Left cardiac atrium (tissue), 4 donors: ENCODE results near the gene AEBP1. TPM values are rescaled to one million over a fixed set of nuclear protein-coding genes. Genes with fewer than 3 reads are reported as not detected.

ENCODE experiments used
- ATAC-seq, 2 donors: fragments of 200-7000 bp; cut with Tn5 transposase; one replicate each; pipeline ENCODE4 v1.9.1; 2020; ENCODE audit warnings: mild to moderate bottlenecking in 2 of 2, moderate library complexity in 2 of 2
- DNase-seq: peaks from one replicate; pipeline ENCODE4 v3.0.0-alpha.2; 2020
- intact Hi-C, 2 donors: fragments of 100-400 bp; cut with DNase I; formaldehyde crosslinking; loops; one replicate each; pipeline versions ENCODE4 v1.14.1 to v1.15.1; 2022 to 2023
- total RNA-seq, 2 donors: library from RNA; stranded (reverse); fragmentation: NEBNext Ultra II Directional; extraction: Animal tissue kit (Norgen Biotek cat#: 25700); gene quantifications; one replicate each; pipeline ENCODE4 v1.2.1, GENCODE V29; 2021
- donor health status: DM: no; HTN: yes; CAD: no.
- donor health status: DM: no; HTN: yes; CAD: no; lungs with severe emphysema.
- donor health status: DM: yes; HTN: yes; CAD: no.
- donor health status: Dilated cardiomyopathy.

AEBP1 gene
- total RNA-seq, 2 donors from 2014 or later = 65.0 to 117 TPM

DNA sequence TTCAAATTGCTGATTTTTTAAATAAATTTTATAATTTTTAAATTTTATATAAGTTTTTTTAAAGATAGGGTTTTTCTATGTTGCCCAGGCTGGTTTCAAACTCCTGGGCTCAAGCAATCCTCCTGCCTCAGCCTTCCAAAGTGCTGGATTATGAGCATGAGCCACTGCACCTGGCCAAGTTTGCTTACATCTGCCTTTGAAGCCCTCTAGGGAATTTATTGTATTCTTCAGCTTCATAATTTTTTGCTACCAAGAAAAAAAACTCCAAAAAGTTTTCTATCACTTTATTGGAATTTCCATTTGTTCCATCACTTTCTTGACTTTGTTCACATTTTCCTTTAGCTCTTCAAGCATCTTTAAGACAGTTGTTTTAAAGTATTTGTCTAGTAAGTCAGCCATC lies 23.0 kb downstream of the AEBP1 start:
- no peak for ATAC-seq
- DNase-seq = no peak
- intact Hi-C loops = no loop called here

DNA sequence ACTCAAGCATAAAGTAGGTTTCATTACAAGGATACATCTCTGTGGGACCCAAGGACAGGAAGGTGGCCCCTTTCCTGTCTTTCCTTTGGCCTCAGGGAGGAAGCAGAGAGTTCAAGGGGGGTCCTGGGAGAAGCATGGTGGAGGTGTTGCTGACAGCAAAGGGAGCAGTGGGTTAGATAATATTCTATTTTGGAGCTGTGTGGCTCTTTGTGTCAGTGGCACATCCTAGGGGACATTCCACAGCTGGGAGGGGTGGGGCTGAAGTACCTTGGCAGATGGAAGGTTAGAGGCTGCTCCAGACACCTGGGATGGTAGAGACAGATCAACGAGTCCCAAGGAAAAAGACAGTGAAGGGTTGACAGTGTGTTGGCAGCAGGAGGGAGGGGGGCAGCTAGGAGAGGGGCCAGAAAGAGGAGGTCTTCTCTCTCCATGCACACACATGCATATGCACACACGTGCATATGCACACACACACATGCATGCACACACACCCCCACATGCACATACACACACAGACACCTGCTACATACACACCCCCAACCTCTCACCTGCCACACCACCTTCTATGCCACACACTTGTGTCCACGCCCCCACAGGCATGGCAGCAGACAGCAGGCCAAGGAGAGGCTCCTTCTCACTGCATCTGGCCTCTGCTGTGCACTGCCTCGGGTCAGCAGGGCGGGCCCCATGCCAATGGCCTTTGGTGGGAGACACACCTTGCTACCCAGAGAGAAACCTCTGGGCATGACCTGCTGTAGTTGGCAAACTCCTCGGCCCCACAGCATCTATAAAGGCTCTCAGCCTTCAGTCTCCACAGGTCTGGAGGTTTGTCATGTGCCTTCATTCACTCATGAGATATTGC lies 24.8 kb downstream of the AEBP1 start:
- DNase-seq = peak; percentile 17
- peak; percentile 50 to 60 for ATAC-seq
- intact Hi-C loops = no loop called here

DNA sequence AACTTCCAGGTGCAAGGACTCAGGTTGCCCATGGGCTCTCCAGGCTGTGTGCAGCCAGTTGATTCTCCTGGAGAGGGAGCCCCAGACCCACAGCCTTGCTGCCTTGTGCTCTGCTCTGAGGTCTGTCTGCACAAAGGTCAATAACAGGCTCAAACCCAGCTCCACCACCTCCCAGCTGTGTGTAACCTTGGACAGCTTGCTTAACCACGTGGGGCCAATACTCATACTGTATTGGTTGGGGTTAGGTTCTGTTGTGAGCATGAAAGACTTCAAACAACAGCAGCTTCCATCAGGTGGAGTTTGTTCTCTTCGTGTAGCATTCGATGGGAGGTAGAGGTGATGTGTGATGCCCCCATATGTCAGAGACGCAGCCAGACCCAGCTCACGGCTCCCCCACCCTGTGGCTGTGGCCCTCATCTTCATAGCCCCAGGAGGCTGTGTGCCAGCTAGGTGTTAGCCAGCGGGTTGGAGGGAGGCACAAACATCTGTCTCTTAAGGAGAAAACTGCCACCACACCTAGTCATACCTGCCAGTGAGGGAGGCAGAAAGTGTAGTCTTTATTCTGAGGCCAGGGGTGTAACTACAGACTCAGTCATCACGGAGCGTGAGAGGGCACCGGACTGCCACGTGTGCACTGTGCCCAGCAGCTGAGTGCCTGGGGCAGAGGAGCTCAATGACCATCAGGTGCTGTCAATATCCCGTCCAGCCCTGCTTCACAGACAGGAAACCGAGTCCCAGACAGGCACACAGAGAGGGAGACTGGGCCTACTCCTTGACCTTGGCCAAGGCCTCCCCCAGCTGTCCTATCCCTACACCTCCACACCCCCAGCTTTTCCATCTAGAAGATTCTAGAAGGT lies 27.3 kb downstream of the AEBP1 start:
- ATAC-seq = peak; percentile 47 to 51
- DNase-seq = peak; percentile 18
- intact Hi-C loops = no loop called here

GRCh38 chr7:44132039-44132438 lies 27.9 kb downstream of the AEBP1 start:
- DNase-seq (peak; percentile 62), ATAC-seq (peak; percentile 81 to 89)
- intact Hi-C loops = no loop called here

DNA sequence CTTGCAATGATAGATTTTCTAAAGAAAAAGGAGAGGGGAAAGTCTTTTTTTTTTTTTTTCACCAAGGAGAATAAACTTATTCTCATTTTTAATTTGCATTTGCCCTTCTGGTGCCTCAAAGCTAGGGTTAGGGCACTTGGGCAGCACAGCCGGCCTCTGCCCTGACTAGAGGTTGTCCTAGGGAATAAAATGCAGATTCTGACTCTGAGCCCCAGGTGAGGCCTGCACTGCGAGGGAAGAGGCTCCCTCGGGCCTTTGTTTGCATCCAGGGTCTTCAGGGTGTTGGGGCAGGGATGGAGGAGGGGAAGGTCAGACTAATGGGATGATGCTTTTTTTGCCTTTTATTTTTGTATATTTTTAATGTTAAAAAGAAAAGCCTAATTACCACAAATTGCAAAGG lies 29.1 kb downstream of the AEBP1 start:
- DNase-seq = no peak
- intact Hi-C loops = no loop called here
- no peak for ATAC-seq

DNA sequence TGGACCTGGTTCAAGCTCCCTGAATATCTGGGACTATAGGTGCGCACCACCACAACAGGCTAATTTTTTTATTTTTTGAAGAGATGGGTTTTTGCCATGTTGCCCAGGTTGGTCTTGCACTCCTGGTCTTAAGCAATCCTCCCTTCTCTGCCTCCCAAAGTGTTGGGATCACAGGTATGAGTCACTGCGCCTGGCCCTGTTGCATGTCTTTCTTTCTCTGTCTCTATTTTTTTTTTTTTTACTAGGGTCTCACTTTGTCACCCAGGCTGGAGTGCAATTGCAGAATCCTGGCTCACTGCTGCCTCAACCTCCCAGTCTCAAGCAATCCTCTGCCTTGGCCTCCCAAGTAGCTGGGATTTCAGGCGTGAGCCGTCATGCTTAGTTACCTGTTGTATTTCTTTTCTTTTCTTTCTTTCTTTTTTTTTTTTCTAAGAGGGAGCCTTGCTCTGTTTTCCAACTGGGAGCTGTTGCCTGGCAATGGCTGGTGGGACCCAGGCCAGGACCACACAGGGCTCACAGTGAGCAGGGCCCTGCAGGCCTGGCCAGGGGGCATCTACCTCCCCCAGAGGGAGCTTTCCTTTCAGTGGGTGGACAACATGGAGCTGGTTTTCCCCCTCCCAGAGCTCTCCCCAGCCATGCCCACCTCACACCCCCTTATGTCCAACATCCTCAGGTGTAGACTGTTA lies 30.9 kb downstream of the AEBP1 start:
- intact Hi-C loops = no loop called here
- ATAC-seq (no peak), DNase-seq (peak; percentile 18)

GRCh38 chr7:44136731-44137130 lies 32.6 kb downstream of the AEBP1 start:
- ATAC-seq = no peak
- DNase-seq = no peak
- intact Hi-C loops = no loop called here

- ATAC-seq (peak; percentile 0 to 10), DNase-seq (no peak)
- intact Hi-C loops = no loop called here
Measured at GRCh38 chr7:44138698-44139097, 34.6 kb downstream of the AEBP1 start.

DNA sequence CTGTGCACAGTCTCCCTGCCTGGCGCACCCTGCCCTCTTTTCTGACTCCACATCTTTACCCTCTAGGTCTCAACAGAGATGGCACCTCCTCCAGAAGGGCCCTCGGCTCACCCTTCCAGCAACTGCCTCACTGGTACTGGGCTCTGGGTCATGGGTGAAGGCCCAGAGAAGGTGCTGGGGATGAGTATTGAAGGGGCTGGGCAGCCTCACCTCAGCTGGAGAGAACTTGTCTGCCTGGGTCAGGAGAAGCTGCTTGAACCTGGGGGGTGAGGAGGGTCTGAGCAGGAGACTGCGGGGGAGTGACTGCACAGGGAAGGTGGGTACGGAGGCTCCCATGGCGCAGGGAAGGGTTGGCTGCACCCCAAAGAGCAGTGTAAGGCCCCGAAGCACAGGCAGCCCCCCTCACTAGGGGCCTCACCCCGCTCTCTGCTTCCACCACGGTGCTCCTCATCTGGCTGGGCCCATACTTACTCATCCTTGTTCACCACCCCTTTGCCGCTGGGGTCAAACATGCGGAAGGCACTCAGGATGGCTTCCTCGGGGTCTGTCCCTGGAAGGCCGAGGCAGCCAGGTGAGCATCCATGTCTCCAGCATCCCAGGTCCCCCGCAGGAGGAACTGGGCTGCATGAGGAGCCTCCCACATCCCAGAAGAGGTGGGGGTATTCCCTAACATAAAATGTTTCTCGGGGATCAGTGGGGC lies 35.3 kb downstream of the AEBP1 start:
- intact Hi-C loops = loop anchor here in 1 of 2 donors (5.0 to 10.0 kb wide), 2 partner anchors 55 to 62 kb away; no protein-coding TSS in a partner anchor
- ATAC-seq (no peak), DNase-seq (no peak)

DNA sequence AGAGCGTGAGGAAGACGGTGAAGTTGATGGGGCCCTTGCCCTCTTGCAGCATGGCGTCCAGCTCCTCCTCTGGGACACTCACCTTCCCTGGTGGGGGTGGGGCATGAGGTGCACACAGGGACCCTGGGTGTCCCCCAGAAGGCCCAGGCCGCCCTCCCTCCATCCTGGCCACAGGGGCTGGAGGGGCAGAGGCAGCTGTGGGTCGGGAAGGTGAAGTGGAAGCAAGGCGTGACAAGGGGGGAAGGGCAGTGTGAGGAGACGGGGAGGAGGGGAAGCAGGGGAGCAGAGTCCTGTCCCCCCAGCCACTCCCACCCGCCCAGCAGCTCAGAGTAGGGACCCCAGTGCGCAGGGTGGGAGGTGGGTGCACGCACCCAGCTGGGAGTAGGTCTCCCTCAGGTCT lies 36.2 kb downstream of the AEBP1 start:
- DNase-seq = no peak
- ATAC-seq = peak; percentile 0 to 2
- intact Hi-C loops = loop anchor here in 1 of 2 donors (5.0 to 10.0 kb wide), 2 partner anchors 54 to 63 kb away; no protein-coding TSS in a partner anchor

DNA sequence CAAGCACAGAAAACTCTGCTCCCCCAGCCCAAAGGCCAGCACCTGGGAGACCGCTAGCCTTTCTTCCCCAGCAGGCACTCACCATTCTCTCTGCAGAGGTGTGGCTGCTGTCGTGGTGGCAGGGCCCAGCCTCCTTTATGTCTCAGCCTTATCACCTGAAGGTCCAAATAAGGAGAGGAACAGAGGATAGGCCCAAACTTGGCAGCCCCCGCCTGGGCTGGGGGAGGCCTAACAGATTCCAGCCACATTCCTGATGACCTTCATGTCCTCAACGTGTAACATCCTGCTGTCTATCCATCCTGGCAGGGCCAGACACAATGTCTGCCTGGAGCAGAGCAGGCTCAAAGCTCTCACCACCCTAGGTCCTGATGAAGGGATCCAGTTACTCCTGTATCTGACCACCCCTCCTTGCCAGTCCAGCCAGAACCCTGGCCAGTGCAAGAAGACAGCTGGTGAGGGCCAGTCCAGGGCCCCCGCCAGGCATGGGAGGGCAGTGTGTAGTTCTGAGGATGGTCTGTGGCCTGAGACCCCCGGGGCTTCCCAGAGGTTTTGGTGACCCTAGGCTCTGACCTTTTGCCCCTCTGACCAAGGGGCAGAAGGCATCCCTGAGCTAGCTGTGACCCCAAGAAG lies 37.2 kb downstream of the AEBP1 start, which contains the start of gene MYL7:
Gene MYL7 (minus strand): TSS at position 112 of the 630 bp plus-strand sequence. CDS start 27 bp downstream, at position 85.
- intact Hi-C loops = loop anchor here in 1 of 2 donors (5.0 to 10.0 kb wide), 2 partner anchors 53 to 64 kb away; no protein-coding TSS in a partner anchor
- peak; percentile 58 for DNase-seq

DNA sequence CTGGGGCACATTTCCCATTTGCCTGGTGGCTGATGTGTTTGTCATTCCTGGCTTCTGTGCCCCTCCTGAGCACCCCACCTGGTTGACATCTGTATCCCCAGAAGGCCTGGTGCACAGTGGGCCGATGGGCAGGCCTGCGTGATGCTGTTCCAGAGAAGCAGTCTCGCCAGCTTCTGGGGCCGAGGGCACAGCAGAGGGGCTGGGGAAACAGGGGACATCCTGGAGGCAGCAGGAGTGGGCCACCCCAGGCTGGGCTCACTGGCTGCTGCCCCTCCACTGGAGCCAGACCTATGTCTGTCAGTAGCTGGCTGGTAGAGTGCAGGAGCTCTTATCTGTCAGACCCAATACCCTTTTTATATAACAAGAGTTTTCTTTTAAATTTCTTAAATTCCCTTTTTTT lies 37.9 kb downstream of the AEBP1 start:
- no peak for DNase-seq
- no peak for ATAC-seq
- intact Hi-C loops = loop anchor here in 1 of 2 donors (5.0 to 10.0 kb wide), 2 partner anchors 53 to 65 kb away; no protein-coding TSS in a partner anchor

More for the DNA sequence above, 37.2 kb downstream of the AEBP1 start, which contains the start of gene MYL7:
- ATAC-seq = peak; percentile 45 to 46

GRCh38 chr7:44143646-44144250 lies 39.6 kb downstream of the AEBP1 start:
- intact Hi-C loops = loop anchor here in 1 of 2 donors (5.0 to 10.0 kb wide), 2 partner anchors 51 to 66 kb away; no protein-coding TSS in a partner anchor
- no peak for DNase-seq

DNA sequence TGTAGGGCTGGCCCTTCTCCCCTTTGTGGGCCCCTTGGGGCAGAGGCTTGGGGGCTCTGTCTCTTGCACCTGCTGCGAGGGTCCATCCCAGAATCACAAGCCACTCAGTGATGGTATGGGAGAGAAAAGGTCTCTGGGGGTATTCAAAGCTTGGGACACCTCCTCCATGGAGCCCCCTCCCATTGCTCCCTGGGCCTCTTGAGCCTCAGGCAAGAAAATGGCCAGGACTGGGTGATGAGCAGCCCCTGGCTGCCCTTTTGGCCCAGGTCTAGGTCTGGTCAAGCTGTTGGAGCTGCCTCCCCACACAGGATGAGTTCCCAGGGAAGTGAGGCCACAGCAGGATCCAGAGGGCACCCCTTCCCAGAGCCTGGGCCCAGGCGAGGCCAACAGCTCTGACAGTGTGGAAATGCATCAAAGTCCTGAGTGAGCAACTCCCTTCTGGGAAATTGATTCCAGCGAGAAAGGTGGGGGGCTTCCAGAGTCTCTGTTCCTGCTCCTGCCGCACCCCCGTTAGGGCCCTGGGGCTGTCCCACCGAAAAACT lies 40.4 kb downstream of the AEBP1 start:
- DNase-seq = no peak

More at GRCh38 chr7:44143646-44144250, 39.6 kb downstream of the AEBP1 start:
- no peak for ATAC-seq

GRCh38 chr7:44144968-44145478 lies 40.9 kb downstream of the AEBP1 start:
- DNase-seq (no peak), ATAC-seq (no peak)
- intact Hi-C loops = loop anchor here in 1 of 2 donors (5.0 to 10.0 kb wide), 2 partner anchors 50 to 68 kb away; no protein-coding TSS in a partner anchor

More for the DNA sequence above, 40.4 kb downstream of the AEBP1 start:
- intact Hi-C loops = loop anchor here in 1 of 2 donors (5.0 to 10.0 kb wide), 2 partner anchors 50 to 67 kb away; no protein-coding TSS in a partner anchor
- ATAC-seq = no peak

- ATAC-seq (peak in 1 of 2 donors; percentile 9), DNase-seq (no peak)
- intact Hi-C loops = loop anchor here in 1 of 2 donors (10.0 kb wide), 1 partner anchor 49 kb away; no protein-coding TSS in a partner anchor
Measured at GRCh38 chr7:44145479-44145968, 41.4 kb downstream of the AEBP1 start.
